HG03060 (cell line): ENCODE results near the gene TMEM9.

Experiments
- ATAC-seq: cut with Tn5 transposase; IDR thresholded peaks from one replicate; pipeline ENCODE4 v1.9.1; 2021; ENCODE audit warnings: low read depth, moderate number of reproducible peaks; ENCODE audit not compliant: unreplicated experiment

TMEM9 gene

GRCh38 chr1:201088901-201089525 is 65.3 kb downstream of the TMEM9 start:
- ATAC-seq, result no peak

- ATAC-seq, result no peak
Measured at GRCh38 chr1:201088395-201088794, 65.9 kb downstream of the TMEM9 start.

GRCh38 chr1:201085902-201086735 is 68.2 kb downstream of the TMEM9 start:
- no peak for ATAC-seq
